ENCODE measurements around the gene CATSPERZ. TPM values are rescaled to one million over a fixed set of nuclear protein-coding genes. Genes with fewer than 3 reads are reported as not detected.

Gene CATSPERZ
- total RNA-seq, 1 donor from 2014 or later, result not detected

- H3K36me3 Mint-ChIP-seq (ENCODE audit: low read depth), result peaks cover 11% of the 10 kb centered on the region
- DNase-seq (no peak), ATAC-seq (ENCODE audit: low read depth) (no peak)
- H3K9me3 Mint-ChIP-seq, result no peaks in the 10 kb centered on the region
- peak overlapping the region; percentile 59 for H3K27ac Mint-ChIP-seq
- POLR2A ChIA-PET, result interaction anchor here (1.9 to 5.8 kb wide), 5 partner anchors 16 to 101 kb away, joined by 14 to 119 read pairs (median 24); partner anchors contain the start of genes ESRRA, FERMT3, PRDX5 and STIP1
- CTCF ChIA-PET, result interaction anchor here (0.5 to 2.2 kb wide), 5 partner anchors 15 to 487 kb away, joined by 3 to 11 read pairs (median 4); partner anchors contain the start of genes CATSPERZ, ESRRA and PRDX5
- H3K4me3 Mint-ChIP-seq, result peak overlapping the region; percentile 78
- peaks cover 22% of the 10 kb centered on the region for H3K4me1 Mint-ChIP-seq
- H3K27me3 Mint-ChIP-seq, result peaks cover 7% of the 10 kb centered on the region
- no peak for TF ChIP-seq CTCF (IDR thresholded peaks at IDR 0.05)
- intact Hi-C loops (cut with micrococcal nuclease), result loop anchor here (1.0 to 2.0 kb wide), 7 partner anchors 15 to 56 kb away; partner anchors contain the start of genes CCDC88B, DNAJC4, ESRRA and FKBP2
Observed at GRCh38 chr11:64285885-64286800, 14.0 kb upstream of the CATSPERZ start.

GRCh38 chr11:64286801-64287159 is 13.4 kb upstream of the CATSPERZ start:
- Mint-ChIP-seq H3K4me1 (peaks cover 21% of the 10 kb centered on the region), H3K4me3 (peak overlapping the region; percentile 78), H3K9me3 (no peaks in the 10 kb centered on the region), H3K36me3 (ENCODE audit: low read depth) (peaks cover 6% of the 10 kb centered on the region), H3K27ac (peak overlapping the region; percentile 59), H3K27me3 (peaks cover 7% of the 10 kb centered on the region)
- no peak for TF ChIP-seq CTCF (IDR thresholded peaks at IDR 0.05)
- ATAC-seq (ENCODE audit: low read depth) (no peak), DNase-seq (no peak)
- ChIA-PET CTCF (interaction anchor here (0.9 kb wide), 2 partner anchors 18 to 82 kb away, joined by 3 to 6 read pairs; partner anchors contain the start of gene ESRRA), POLR2A (interaction anchor here (3.7 to 5.8 kb wide), 2 partner anchors 16 to 17 kb away, joined by 24 to 119 read pairs; partner anchors contain the start of gene ESRRA)
- intact Hi-C loops (cut with micrococcal nuclease), result no loop called here

GRCh38 chr11:64287676-64288352 is 12.3 kb upstream of the CATSPERZ start:
- Mint-ChIP-seq H3K9me3 (no peaks in the 10 kb centered on the region), H3K36me3 (ENCODE audit: low read depth) (peaks cover 2% of the 10 kb centered on the region), H3K27me3 (peaks cover 10% of the 10 kb centered on the region), H3K4me3 (peak overlapping the region; percentile 11), H3K4me1 (peaks cover 23% of the 10 kb centered on the region), H3K27ac (no peak overlapping the region)
- no peak for DNase-seq
- CTCF ChIA-PET, result interaction anchor here (1.2 kb wide), 1 partner anchor 83 kb away, joined by 5 read pairs; no protein-coding TSS in a partner anchor
- no peak for TF ChIP-seq CTCF (IDR thresholded peaks at IDR 0.05)
- intact Hi-C loops (cut with micrococcal nuclease), result no loop called here
- POLR2A ChIA-PET, result interaction anchor here (0.6 kb wide), 1 partner anchor 70 kb away, joined by 8 read pairs; no protein-coding TSS in a partner anchor
- no peak for ATAC-seq (ENCODE audit: low read depth)

GRCh38 chr11:64288353-64288750 is 11.8 kb upstream of the CATSPERZ start:
- Mint-ChIP-seq H3K4me1 (peaks cover 20% of the 10 kb centered on the region), H3K27ac (no peak overlapping the region), H3K27me3 (peaks cover 15% of the 10 kb centered on the region), H3K9me3 (no peaks in the 10 kb centered on the region), H3K36me3 (ENCODE audit: low read depth) (no peaks in the 10 kb centered on the region), H3K4me3 (no peak overlapping the region)
- no peak for TF ChIP-seq CTCF (IDR thresholded peaks at IDR 0.05)
- ATAC-seq (ENCODE audit: low read depth) (no peak), DNase-seq (no peak)
- intact Hi-C loops (cut with micrococcal nuclease), result no loop called here
- ChIA-PET POLR2A (interaction anchor here (0.6 kb wide), 2 partner anchors 43 to 70 kb away, joined by 4 to 8 read pairs; no protein-coding TSS in a partner anchor), CTCF (interaction anchor here (0.9 to 1.2 kb wide), 2 partner anchors 17 to 83 kb away, joined by 4 to 5 read pairs; no protein-coding TSS in a partner anchor)

Data from activated B cell treated with CpG ODN at 0.5 μM for 24 hours (primary cell).